D721Med (cell line): Measurements from ENCODE around the gene ISL1.
A peak's percentile ranks its signal among the peaks of the same experiment; 100 is the strongest.

Source experiments
- DNase-seq: peaks from one replicate; pipeline ENCODE4 v3.0.0; 2011; ENCODE audit warnings: low spot score; ENCODE audit not compliant: insufficient read length
- FAIRE-seq: peaks from 2 replicates; lab custom pipeline; 2011; peaks lifted over from hg19 to GRCh38; lab: Jason Lieb, UNC
- TF ChIP-seq, protein P1 (sequence below): IDR thresholded peaks from 2 replicates; pipeline ENCODE4 v1.5.1; 2012; ENCODE audit warnings: mild to moderate bottlenecking, control low read depth; ENCODE audit not compliant: insufficient read depth; ENCODE audit errors: missing control alignments

The ISL1 gene

DNA sequence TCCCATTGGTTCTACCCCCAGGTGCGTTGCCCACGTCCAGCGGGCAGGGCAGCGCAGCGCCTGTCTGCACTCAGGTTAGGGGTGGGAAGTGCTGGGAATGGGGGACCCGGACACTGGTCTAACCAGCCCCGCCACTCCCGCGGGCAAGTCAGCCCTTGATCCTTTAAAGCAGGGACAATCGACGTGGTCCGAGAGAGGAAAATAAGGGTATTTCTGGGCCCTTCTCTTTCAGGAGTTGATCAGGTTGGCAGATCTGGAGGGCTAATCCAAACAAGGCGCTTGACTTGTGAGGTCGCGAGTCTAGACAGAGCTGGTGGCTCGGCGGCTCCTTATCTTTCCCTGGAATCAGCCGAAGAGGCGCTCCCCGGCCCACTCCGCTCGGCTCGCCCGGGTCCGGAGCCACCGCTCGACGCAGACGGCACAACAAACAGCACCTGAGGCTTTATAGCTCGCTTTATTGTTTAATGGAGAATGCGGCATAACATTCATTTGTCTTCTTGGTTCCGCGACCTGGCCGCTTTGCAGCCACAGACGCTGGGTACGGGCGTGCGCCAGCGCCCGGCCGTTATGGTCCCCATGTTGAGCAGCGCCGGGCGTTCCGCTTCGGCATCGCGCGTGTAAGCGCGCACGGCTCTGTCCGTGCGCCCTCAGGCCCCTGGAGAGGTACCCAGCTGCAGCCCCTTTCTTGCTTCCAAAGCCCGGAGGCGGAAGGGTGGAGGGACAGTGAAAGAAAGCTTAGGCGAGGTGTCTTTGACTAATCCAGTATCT lies 15.8 kb downstream of the ISL1 start:
- FAIRE-seq (no peak), DNase-seq (no peak)

DNA sequence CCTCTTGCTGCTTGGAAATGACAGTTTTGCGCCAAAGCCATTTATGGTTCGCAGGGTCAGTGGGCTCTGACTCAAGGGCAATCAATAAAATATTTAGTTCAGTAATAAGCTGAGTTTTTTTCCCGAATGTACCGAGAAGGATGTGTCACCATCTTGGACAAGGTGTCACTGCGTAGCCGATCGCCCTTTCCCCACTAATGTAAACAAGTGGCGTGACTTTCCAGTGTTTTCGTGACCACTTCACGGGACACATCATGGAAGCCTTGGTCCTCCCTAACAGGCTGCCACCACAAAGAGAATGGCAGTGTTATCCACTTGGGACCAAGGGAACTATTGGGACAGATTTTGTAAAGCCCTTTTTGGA lies 16.4 kb downstream of the ISL1 start:
- no peak for FAIRE-seq
- DNase-seq: no peak
- TF ChIP-seq, protein P1, sequence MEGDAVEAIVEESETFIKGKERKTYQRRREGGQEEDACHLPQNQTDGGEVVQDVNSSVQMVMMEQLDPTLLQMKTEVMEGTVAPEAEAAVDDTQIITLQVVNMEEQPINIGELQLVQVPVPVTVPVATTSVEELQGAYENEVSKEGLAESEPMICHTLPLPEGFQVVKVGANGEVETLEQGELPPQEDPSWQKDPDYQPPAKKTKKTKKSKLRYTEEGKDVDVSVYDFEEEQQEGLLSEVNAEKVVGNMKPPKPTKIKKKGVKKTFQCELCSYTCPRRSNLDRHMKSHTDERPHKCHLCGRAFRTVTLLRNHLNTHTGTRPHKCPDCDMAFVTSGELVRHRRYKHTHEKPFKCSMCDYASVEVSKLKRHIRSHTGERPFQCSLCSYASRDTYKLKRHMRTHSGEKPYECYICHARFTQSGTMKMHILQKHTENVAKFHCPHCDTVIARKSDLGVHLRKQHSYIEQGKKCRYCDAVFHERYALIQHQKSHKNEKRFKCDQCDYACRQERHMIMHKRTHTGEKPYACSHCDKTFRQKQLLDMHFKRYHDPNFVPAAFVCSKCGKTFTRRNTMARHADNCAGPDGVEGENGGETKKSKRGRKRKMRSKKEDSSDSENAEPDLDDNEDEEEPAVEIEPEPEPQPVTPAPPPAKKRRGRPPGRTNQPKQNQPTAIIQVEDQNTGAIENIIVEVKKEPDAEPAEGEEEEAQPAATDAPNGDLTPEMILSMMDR: no peak

More for the DNA sequence above, 15.8 kb downstream of the ISL1 start:
- TF ChIP-seq, protein P1: no peak

DNA sequence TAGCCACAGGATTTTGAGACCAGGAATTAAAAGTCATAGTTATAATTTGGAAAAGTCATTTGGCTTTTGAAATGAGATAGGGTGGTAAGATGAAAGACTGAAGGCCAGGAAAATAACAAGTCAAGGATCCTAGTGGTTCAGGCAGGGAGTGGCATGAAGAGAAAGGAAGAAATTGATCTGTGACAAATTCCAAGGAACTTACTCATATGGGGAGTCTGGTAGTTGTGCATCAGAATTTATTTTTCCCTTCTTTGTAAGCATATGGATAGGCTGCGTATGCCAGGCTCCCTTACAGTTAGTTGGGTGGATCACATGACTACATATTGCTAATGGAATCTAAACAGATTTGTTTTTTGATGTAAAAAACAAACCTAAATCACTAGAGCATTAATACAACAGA lies 21.0 kb downstream of the ISL1 start:
- DNase-seq (no peak), FAIRE-seq (no peak)
- TF ChIP-seq, protein P1: no peak

DNA sequence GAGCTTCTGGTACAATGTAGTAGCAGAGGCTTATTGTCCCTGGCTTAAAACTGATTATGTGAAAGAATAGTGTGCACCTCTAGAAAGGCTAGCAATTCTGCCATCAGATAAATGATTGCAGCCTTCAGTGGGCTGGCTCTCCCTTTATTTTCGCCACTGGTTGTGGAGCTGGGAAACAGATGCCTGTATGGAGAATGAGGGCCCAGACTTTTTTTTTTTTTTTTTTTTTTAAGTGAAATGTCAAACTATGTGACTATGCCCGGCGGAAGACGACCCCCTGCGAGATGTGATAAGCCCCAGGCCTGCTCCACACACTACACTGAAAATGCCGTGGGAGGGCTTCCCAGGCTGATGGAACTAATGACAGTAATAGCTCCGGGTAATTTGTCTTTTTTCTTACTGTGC lies 28.7 kb downstream of the ISL1 start:
- TF ChIP-seq, protein P1: no peak
- DNase-seq (no peak), FAIRE-seq (no peak)

DNA sequence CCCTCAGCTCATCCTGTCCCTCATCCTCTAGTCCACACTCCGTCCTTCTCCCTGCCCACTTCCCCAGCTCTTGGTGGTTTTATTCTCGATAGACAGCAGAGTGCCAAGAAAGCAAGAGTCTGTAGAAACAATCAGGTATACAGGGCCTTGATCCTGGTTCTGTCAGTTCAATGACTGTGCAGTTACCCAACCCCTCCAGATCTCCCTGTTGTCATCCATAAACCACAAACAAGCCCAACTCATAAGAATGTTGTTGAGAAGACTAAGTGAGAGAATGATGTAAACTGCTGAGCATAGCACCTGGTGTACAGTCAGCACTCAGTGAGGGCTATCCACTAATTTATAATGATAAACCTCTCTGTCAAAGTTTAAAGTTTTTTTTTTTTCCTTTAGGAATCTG lies 31.3 kb downstream of the ISL1 start:
- DNase-seq (no peak), FAIRE-seq (no peak)
- TF ChIP-seq, protein P1: no peak

DNA sequence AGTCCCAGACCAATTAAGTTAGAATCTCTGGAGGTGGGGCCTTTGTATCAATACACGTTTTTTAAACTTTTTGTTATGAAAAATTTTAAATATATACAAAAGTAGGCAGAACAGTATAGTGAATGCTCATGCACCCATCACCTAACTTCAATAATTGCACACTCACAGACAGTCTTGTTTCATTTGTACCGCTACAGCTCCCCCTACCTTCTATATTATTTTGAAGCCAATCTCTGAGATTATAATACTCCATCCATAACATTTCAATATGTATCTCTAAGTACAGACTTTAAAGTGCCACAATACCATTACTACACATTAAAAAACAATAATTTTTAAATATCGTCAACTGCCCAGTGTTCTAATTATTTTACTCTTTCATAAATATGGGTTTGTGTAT lies 32.9 kb downstream of the ISL1 start:
- FAIRE-seq (no peak), DNase-seq (no peak)
- TF ChIP-seq, protein P1: peak; percentile 37

DNA sequence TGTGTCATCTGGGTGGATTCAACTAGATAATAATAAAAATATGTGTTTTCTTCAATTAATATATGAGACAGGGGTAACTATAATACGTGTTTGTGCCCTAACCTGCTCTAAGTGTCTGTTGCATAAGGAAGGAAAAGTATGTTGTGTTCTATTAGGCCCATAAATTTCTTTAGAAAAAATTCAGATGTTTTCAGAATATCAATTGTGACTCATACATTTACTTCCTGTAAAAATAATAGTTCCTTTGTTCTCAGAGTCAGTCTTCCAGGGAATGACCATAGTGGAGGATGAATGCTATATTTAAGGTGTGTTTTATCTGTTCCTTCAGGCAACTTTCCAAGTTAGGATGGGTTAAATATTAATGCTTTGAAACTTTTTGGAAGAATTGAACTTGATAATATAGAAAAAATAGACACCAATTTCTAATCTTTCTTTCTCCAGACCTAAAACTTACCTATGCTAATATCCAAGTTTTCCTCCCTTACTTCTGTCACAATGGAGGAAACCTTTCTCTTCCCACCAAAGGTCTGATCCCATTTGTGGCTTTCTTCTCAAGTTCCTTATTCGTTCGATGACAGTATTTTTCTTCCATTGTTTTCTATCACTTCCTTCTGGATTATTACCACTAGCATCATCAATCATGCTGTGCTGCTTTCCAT lies 49.9 kb downstream of the ISL1 start:
- DNase-seq (no peak), FAIRE-seq (no peak)
- TF ChIP-seq, protein P1: no peak
